Muscle of leg (tissue), 11 donors: ENCODE results near the gene TLE7. TPM values are rescaled to one million over a fixed set of nuclear protein-coding genes. Genes with fewer than 3 reads are reported as not detected.

Source experiments
- DNase-seq: peaks from one replicate; pipeline ENCODE4 v3.0.0; 2013
- H3K27ac ChIP-seq: one replicate; pipeline ENCODE4 v1.5.1; 2013; ENCODE audit warnings: mild to moderate bottlenecking, low read length, control low read depth
- H3K27me3 ChIP-seq: one replicate; pipeline ENCODE4 v1.6.1; 2013; ENCODE audit warnings: low read length; ENCODE audit not compliant: control insufficient read depth, insufficient read depth
- H3K36me3 ChIP-seq: one replicate; pipeline ENCODE4 v1.6.1; 2013; ENCODE audit warnings: low read length; ENCODE audit not compliant: control insufficient read depth, insufficient read depth
- H3K4me1 ChIP-seq: one replicate; pipeline ENCODE4 v1.6.1; 2013; ENCODE audit warnings: low read length; ENCODE audit not compliant: control insufficient read depth, insufficient read depth
- H3K4me3 ChIP-seq: one replicate; pipeline ENCODE4 v1.5.1; 2013; ENCODE audit warnings: low read length, control low read depth
- H3K9me3 ChIP-seq: replicated peaks from 2 replicates; pipeline ENCODE4 v1.6.1; 2013; ENCODE audit warnings: low read depth, low read length; ENCODE audit not compliant: control insufficient read depth
- WGBS: methylation state at CpG from one replicate; pipeline ENCODE4 v1.1.5; 2013; ENCODE audit warnings: missing lambda C conversion rate; ENCODE audit not compliant: insufficient coverage; 5-methylcytosine and 5-hydroxymethylcytosine counted together
- polyA plus RNA-seq, 8 donors: library from polyadenylated mRNA; unstranded; fragments of 120-200 nt; gene quantifications; one replicate each; pipeline versions ENCODE4 v1.2.1 to v1.2.3, GENCODE V29; 2013; ENCODE audit warnings: inconsistent platforms in 1 of 8, low replicate concordance in 1 of 8; ENCODE audit not compliant: insufficient read length in 8 of 8, insufficient read depth in 1 of 8
- total RNA-seq: library from RNA; stranded (reverse); fragments of 120-200 nt; gene quantifications from one replicate; pipeline ENCODE4 v1.2.4, GENCODE V29; 2013

Gene TLE7
- total and polyA plus RNA-seq, 9 donors, result not detected

GRCh38 chr16:71431176-71431575 lies 10.7 kb downstream of the TLE7 start:
- Histone ChIP-seq H3K4me1 (no peaks in the 10 kb centered on the region), H3K27ac (no peak overlapping the region), H3K27me3 (peaks cover 15% of the 10 kb centered on the region), H3K36me3 (no peaks in the 10 kb centered on the region), H3K4me3 (no peak overlapping the region), H3K9me3 (no peaks in the 10 kb centered on the region)
- 88% methylated on average over 11 of the region's 14 CpGs for WGBS
- DNase-seq, result no peak

- no peak overlapping the region for H3K27ac ChIP-seq
- no peaks in the 10 kb centered on the region for H3K9me3 ChIP-seq
- no peak overlapping the region for H3K4me3 ChIP-seq
- H3K36me3 ChIP-seq, result no peaks in the 10 kb centered on the region
- peaks cover 20% of the 10 kb centered on the region for H3K27me3 ChIP-seq
- 89% methylated on average over 1 of the region's 6 CpGs for WGBS
- no peaks in the 10 kb centered on the region for H3K4me1 ChIP-seq
- no peak for DNase-seq
These were observed 11.1 kb downstream of the TLE7 start for GRCh38 chr16:71430744-71431143.

- DNase-seq, result no peak
- H3K27me3 ChIP-seq, result peaks cover 31% of the 10 kb centered on the region
- no peaks in the 10 kb centered on the region for H3K9me3 ChIP-seq
- 100% methylated on average over 1 of the region's 3 CpGs for WGBS
- no peak overlapping the region for H3K27ac ChIP-seq
- no peaks in the 10 kb centered on the region for H3K36me3 ChIP-seq
- H3K4me1 ChIP-seq, result no peaks in the 10 kb centered on the region
- no peak overlapping the region for H3K4me3 ChIP-seq
These were observed 12.3 kb downstream of the TLE7 start for GRCh38 chr16:71429581-71429980.

DNA sequence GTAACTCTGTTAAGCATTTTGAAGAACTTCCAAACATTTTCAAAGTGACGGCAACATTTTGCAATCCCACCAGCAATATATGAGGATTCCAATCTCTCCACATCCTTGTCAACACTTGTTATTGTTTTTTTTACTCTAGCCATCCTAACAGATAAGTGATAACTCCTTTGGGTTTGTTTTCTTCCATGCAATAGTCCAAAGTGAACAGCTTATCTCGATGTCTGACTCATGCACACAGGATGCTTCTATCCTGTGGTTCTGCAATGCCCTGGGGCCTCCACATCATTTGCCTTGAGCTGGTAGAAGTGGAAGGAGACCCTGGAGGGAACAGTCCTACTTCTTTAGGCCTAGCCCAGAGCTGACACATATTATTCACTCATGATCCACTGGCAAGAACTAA lies 13.0 kb downstream of the TLE7 start:
- no CpG with 5 or more reads among the region's 2 CpGs for WGBS
- Histone ChIP-seq H3K4me1 (no peaks in the 10 kb centered on the region), H3K9me3 (no peaks in the 10 kb centered on the region), H3K27ac (no peak overlapping the region), H3K27me3 (peaks cover 34% of the 10 kb centered on the region), H3K4me3 (no peak overlapping the region), H3K36me3 (no peaks in the 10 kb centered on the region)
- no peak for DNase-seq

- Histone ChIP-seq H3K36me3 (no peaks in the 10 kb centered on the region), H3K9me3 (no peaks in the 10 kb centered on the region), H3K27me3 (peaks cover 36% of the 10 kb centered on the region), H3K4me1 (no peaks in the 10 kb centered on the region), H3K27ac (no peak overlapping the region), H3K4me3 (no peak overlapping the region)
- no peak for DNase-seq
These were observed 13.5 kb downstream of the TLE7 start for GRCh38 chr16:71428385-71428784.

DNA sequence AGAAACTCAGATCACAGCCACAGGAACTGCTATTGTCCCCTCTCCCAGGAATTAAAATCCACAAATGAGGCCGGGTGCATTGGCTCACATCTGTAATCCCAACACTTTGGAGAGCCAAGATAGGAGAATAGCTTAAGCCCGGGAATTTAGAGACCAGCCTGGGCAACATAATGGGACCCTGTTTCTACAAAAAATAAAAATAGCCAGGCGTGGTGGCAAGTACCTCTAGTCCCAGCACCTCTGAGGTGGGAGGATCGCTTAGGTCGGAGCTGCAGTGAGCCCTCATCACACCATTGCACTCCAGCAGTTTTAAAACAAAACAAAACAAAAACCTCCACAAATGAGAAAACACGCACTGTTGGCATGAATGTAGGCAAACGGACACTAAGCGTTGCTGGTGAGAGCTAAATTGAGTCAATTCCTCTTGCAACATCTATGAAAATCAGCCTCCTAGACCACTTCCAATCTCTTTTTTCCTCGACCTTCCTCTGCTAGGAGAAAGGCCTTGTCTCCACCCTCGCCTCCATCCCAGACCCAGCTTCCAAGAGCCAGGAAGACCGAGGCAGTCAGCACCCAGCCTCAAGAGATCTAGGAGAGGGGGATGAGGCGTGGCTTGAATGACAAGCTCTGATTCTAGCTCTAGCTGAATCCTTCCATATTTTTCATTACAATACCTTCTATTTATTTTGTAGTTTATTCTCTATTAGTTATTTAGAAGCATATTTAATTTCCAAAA lies 14.8 kb downstream of the TLE7 start:
- Histone ChIP-seq H3K4me1 (no peaks in the 10 kb centered on the region), H3K36me3 (no peaks in the 10 kb centered on the region), H3K4me3 (no peak overlapping the region), H3K27me3 (peaks cover 36% of the 10 kb centered on the region), H3K27ac (no peak overlapping the region), H3K9me3 (no peaks in the 10 kb centered on the region)
- 92% methylated on average over 2 of the region's 12 CpGs for WGBS
- no peak for DNase-seq

DNA sequence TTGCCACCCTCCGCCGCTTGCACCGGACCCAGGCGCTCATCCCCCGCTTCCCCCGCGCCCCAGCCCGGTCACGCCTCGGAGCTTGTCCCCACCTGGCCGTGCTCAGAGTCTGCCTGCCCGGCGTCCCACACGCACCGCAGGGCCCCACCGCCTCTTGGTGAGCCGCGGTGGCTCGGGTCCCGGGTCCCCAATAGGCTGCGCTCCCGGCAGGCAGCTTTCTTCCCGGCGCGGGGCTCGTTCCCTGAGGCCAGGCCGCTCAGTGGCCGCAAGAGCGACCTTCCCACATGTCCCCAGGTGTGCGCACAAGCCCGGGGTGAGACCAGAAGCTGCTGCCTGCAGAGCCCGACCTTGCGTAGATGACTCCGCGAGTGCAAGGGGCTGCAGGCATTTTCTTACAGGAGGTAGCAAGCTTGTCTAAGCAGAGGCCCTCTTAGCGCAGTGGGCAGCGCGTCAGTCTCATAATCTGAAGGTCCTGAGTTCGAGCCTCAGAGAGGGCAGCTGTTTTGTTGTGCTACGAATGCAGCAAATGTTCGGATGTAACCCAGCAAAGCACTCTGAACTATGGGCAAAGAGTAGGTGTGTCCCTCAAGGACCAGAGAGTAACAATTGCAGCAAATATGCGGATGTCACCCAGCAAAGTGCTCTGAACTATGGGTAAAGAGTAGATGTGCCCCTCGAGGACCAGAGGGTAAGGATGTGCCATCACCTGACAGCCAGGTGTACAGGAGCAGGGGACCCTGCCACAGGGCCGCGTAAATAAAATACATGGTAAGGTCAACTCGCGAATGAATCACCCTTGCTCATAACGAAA lies 15.6 kb downstream of the TLE7 start:
- no peak overlapping the region for H3K27ac ChIP-seq
- H3K9me3 ChIP-seq, result no peaks in the 10 kb centered on the region
- H3K36me3 ChIP-seq, result no peaks in the 10 kb centered on the region
- no peaks in the 10 kb centered on the region for H3K4me1 ChIP-seq
- no peak for DNase-seq
- H3K4me3 ChIP-seq, result no peak overlapping the region
- H3K27me3 ChIP-seq, result peaks cover 36% of the 10 kb centered on the region
- WGBS, result under 1% methylated on average over 43 of the region's 48 CpGs

- no peak for DNase-seq
- WGBS, result 2% methylated on average over 18 of the region's 18 CpGs
- Histone ChIP-seq H3K36me3 (no peaks in the 10 kb centered on the region), H3K9me3 (no peaks in the 10 kb centered on the region), H3K4me1 (no peaks in the 10 kb centered on the region), H3K4me3 (no peak overlapping the region), H3K27ac (no peak overlapping the region), H3K27me3 (peaks cover 36% of the 10 kb centered on the region)
These were observed 16.1 kb downstream of the TLE7 start for GRCh38 chr16:71425746-71426068.

DNA sequence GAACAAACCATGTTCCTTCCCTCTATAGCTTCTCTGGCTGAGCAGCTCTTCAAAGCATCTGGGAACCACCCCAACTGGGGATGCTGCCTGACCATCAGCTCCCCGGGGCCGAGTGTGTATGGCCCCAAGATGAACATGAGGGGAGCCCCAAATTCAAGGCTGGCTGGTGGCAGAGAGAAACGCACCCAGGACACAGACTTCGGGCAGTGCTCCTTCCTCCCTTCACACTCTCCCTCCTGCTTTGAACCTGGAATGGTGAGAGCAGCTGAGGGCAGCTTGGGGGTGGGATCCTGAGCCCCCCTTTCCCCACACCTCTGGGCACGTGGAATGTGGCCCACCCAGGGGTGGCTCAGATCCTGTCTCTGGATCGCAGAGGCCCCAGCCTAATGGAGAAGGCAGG lies 17.2 kb downstream of the TLE7 start:
- Histone ChIP-seq H3K4me3 (no peak overlapping the region), H3K27me3 (peaks cover 36% of the 10 kb centered on the region), H3K36me3 (no peaks in the 10 kb centered on the region), H3K9me3 (no peaks in the 10 kb centered on the region), H3K27ac (no peak overlapping the region), H3K4me1 (no peaks in the 10 kb centered on the region)
- WGBS, result 66% methylated on average over 6 of the region's 6 CpGs
- DNase-seq, result no peak

GRCh38 chr16:71423865-71424264 lies 18.0 kb downstream of the TLE7 start:
- H3K27me3 ChIP-seq, result peaks cover 32% of the 10 kb centered on the region
- H3K4me1 ChIP-seq, result no peaks in the 10 kb centered on the region
- no peak overlapping the region for H3K4me3 ChIP-seq
- no peak overlapping the region for H3K27ac ChIP-seq
- 97% methylated on average over 5 of the region's 7 CpGs for WGBS
- no peaks in the 10 kb centered on the region for H3K9me3 ChIP-seq
- no peaks in the 10 kb centered on the region for H3K36me3 ChIP-seq
- no peak for DNase-seq
